ENCODE results near the gene FBXO47.
"Not testable (repeated sequence)": the region's sequence is repeated elsewhere in the genome, so short reads cannot be mapped to it uniquely, and the experiment has no call there.

The FBXO47 gene

DNA sequence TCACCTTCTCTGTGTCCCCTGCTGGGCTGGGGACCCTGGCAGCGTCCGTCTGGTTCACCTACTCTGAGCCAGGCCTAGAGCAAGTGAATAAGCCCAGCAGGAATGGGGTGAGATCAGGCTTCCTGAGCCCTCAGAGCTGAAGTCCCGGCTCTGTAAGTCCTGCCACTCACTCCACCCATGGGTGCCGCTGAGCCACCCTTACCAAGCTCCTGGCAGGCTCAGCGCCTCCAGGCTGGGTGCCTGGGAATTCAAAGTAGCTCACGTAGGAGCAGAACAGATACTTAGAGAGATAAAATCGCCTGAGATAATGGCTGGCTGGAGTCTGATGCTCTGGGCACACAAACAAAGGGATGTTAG is 51.6 kb downstream of the FBXO47 start:
- no peak for DNase-seq (ENCODE audit: low read depth)

DNA sequence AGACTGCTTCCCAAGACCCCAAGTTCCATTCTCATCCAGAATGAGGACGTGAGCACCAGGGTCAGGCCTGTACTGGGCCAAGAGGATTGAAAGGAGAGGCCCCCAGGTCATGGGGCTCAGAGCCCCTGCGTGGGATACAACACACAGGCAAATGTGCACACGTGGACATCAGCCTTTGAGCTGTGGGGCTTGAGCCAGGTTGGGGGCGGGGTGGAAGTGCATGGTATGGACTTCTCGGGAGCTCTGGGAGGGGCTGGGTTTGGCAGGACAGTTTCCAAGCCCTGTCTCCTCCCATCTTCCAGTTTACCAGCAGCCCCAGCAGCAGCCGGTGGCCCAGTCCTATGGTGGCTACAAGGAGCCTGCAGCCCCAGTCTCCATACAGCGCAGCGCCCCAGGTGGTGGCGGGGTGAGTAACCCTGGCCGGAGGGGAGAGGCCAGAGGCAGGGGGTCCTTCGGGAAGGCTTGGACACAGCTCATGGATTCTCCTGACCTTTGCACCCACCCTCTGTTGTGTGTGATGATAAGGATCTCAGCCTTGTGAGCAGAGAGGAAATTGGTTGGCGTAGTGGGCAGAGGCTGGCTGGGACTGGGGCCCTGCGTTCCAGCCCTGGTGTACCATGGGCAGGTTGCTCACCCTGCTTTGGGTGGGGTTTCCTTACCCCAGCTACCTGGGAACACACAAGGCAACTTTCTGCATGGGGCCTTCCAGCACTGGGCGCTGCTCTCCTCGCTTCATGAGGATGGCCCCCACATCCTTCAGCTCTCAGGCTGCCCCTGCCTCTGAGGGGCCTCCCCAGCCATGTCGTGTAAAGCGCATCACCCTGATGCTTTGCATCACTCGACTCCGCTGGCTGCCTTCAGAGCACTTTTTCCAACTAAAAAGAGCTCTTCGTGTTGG is 52.2 kb downstream of the FBXO47 start:
- DNase-seq (ENCODE audit: low read depth) = no peak
- TF ChIP-seq, protein P1, sequence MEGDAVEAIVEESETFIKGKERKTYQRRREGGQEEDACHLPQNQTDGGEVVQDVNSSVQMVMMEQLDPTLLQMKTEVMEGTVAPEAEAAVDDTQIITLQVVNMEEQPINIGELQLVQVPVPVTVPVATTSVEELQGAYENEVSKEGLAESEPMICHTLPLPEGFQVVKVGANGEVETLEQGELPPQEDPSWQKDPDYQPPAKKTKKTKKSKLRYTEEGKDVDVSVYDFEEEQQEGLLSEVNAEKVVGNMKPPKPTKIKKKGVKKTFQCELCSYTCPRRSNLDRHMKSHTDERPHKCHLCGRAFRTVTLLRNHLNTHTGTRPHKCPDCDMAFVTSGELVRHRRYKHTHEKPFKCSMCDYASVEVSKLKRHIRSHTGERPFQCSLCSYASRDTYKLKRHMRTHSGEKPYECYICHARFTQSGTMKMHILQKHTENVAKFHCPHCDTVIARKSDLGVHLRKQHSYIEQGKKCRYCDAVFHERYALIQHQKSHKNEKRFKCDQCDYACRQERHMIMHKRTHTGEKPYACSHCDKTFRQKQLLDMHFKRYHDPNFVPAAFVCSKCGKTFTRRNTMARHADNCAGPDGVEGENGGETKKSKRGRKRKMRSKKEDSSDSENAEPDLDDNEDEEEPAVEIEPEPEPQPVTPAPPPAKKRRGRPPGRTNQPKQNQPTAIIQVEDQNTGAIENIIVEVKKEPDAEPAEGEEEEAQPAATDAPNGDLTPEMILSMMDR (conservative IDR thresholded peaks at IDR 0.05; ENCODE audit: low read depth, low read length) = no peak
- no peak overlapping the region for H3K4me3 ChIP-seq (ENCODE audit: low read length)

More for the DNA sequence above, 51.6 kb downstream of the FBXO47 start:
- TF ChIP-seq, protein P1 (conservative IDR thresholded peaks at IDR 0.05; ENCODE audit: low read depth, low read length) = no peak
- no peak overlapping the region for H3K4me3 ChIP-seq (ENCODE audit: low read length)

DNA sequence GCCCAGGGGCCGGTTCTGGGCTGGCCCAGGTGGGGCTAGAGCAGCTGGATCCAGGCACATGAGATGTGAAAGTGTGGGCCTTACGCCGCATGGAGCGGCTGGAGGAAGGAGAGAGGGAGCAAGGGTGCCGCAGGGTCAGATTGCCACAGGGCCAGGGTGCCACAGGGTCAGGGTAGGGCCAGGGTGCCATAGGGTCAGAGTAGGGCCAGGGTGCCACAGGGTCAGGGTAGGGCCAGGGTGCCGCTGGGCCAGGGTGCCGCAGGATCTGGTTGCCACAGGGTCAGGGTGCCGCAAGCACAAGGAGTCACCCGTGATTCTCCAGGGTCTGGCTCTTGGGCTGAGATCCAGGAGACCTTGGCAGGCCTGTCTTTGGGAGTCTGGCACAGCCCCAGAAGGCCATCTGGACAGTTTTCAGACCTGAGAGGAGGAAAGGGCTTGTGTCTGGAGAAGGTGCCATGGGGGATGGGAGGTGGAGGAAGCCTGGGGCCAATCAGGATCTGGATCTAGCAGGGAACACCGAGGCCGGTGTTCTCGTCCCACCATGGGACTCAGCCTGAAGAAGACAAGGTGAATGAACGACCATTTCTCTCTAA is 54.9 kb downstream of the FBXO47 start:
- TF ChIP-seq, protein P1 (conservative IDR thresholded peaks at IDR 0.05; ENCODE audit: low read depth, low read length) = no peak
- no peak overlapping the region for H3K4me3 ChIP-seq (ENCODE audit: low read length)
- DNase-seq (ENCODE audit: low read depth) = no peak

DNA sequence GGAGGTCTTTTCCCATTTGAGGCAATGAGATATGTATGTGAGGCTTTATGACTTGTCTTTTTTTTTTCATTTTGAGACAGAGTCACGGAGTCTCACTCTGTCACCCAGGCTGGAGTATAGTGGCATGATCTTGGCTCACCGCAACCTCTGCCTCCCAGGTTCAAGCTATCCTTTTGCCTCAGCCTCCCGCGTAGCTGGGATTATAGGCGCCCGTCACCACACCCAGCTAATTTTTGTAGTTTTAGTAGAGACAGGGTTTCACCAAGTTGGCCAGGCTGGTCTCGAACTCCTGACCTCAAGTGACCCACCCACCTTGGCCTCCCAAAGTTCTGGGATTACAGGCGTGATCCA is 55.5 kb downstream of the FBXO47 start:
- H3K4me3 ChIP-seq (ENCODE audit: low read length); DNase-seq (ENCODE audit: low read depth): not testable (repeated sequence)

DNA sequence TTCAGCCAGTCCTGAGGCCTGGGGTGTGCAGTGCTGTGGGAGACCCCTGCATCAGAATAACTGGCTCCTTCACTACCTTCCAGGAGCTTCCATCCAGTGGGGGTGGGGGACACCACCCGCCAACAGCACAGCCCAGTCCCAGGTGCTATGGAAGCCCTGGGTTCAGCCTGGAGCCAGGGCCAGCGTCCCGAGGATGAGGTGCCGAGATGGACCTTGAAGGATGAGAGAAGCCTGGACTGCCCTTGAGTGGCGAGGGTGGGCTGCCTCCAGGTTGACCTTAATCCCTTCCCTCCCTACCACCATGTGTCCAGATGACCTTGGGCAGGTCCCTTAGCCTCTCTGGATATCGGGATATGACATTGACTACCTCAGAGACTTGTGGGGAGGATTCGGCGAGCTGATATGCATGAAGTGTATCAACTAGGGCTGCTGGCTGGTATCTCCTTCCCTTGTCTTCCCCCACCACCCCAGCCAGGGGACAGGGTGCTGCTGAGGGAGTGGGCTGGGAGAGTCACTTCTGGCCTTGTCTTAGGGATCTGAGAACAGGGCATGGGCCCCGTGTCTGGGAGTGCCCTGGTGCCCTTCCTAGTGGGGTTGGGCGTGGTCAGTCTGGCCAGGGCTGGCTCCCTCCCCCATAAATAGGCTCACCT is 56.0 kb downstream of the FBXO47 start:
- H3K4me3 ChIP-seq (ENCODE audit: low read length) = no peak overlapping the region
- DNase-seq (ENCODE audit: low read depth) = no peak
- TF ChIP-seq, protein P1 (conservative IDR thresholded peaks at IDR 0.05; ENCODE audit: low read depth, low read length) = no peak

DNA sequence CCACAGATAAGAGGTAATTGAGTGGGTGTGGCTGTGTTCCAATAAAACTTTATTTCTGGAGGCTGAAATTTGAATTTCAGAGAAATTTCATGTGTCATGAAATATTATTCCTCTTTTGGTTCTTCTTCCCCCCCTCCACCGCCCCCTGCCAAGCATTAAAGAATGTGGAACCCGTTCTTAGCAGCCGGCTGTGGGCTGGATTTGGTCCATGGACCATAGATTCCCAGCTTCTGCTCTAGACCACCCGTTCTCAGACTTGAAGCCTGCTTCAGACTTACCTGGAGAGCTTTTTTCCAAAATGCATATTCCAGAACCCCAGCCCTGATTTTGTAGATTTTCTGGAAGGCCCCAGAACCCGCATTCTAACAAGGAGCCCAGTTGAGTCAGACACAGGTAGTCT is 56.9 kb downstream of the FBXO47 start:
- DNase-seq (ENCODE audit: low read depth) = no peak
- H3K4me3 ChIP-seq (ENCODE audit: low read length) = no peak overlapping the region
- TF ChIP-seq, protein P1 (conservative IDR thresholded peaks at IDR 0.05; ENCODE audit: low read depth, low read length) = no peak

DNA sequence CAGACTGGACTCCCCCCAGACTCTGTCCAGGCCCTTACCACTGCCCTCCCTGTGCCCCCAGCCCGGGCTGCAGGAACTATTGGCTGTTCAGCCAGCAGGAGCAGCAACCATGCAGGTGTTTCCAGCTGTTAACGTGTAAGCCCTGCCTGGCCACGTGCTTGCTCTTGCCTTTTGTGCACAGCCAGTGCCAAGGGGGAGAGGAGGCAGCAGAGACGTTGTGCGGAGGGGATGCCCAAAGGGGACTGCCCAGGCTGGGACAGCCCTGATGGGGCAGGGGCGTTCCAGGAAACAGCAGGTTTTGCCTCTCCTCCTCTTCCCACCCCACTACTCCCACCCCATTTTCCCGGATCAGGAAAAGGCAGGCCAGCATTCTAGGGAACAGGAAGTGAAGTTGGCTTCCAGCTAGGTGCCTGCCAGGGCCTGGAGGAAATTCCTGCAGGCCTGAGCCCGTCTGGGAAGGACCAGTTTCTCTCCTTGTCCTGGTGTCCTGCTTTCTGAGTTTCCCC is 58.5 kb downstream of the FBXO47 start:
- H3K4me3 ChIP-seq (ENCODE audit: low read length) = no peak overlapping the region
- TF ChIP-seq, protein P1 (conservative IDR thresholded peaks at IDR 0.05; ENCODE audit: low read depth, low read length) = no peak
- no peak for DNase-seq (ENCODE audit: low read depth)
